Measurements from ENCODE around the gene VWA8. TPM values are rescaled to one million over a fixed set of nuclear protein-coding genes. Genes with fewer than 3 reads are reported as not detected.

Gene VWA8
- total and polyA plus RNA-seq, 2 experiments from 2014 or later, result 6.3 to 24.6 TPM

- no peak for TF ChIP-seq ZNF462 (CRISPR knock-in tag; IDR thresholded peaks at IDR 0.05)
- TF ChIP-seq STAT1 (IDR thresholded peaks at IDR 0.05; ENCODE audit: unreplicated experiment), result no peak
- no peak for TF ChIP-seq ZNF331 (CRISPR knock-in tag; IDR thresholded peaks at IDR 0.05; ENCODE audit: low read depth)
These were observed 286.7 kb downstream of the VWA8 start (continued) for GRCh38 chr13:41674246-41674645.

GRCh38 chr13:41673640-41674039 is 287.3 kb downstream of the VWA8 start:
- Histone ChIP-seq H3K4me1 (ENCODE audit: insufficient read depth) (peaks cover 9% of the 10 kb centered on the region; the same call in 1 of the 2 replicates), H2AFZ (no peak overlapping the region), H3F3A (replicated peaks; ENCODE audit: low read depth) (no peaks in the 10 kb centered on the region), H3K79me2 (replicated peaks; ENCODE audit: insufficient read depth) (no peaks in the 10 kb centered on the region), H3K4me3 (no peak overlapping the region), H3K4me2 (no peak overlapping the region), H3K27me3 (ENCODE audit: insufficient read depth) (no peaks in the 10 kb centered on the region), H3K36me3 (ENCODE audit: insufficient read depth) (no peaks in the 10 kb centered on the region), H3K9me2 (ENCODE audit: insufficient read depth) (no peaks in the 10 kb centered on the region), H3K27ac (ENCODE audit: low read depth) (no peak overlapping the region), H4K20me1 (replicated peaks; ENCODE audit: insufficient read depth) (no peaks in the 10 kb centered on the region)
- H3K4me1 Mint-ChIP-seq, result peaks cover 5% of the 10 kb centered on the region; the same call in 2 of the 3 replicates
- no peak for DNase-seq (ENCODE audit: low spot score)
- no peaks in the 10 kb centered on the region for H3K9me3 Mint-ChIP-seq
- no peak overlapping the region for H3K27ac Mint-ChIP-seq
- TF ChIP-seq ZNF462 (CRISPR knock-in tag; IDR thresholded peaks at IDR 0.05), result no peak
- TF ChIP-seq JUNB (IDR thresholded peaks at IDR 0.05; ENCODE audit: unreplicated experiment), result no peak
- TF ChIP-seq POLR2AphosphoS5 (IDR thresholded peaks at IDR 0.05; ENCODE audit: low read depth), result no peak
- no peak for TF ChIP-seq NANOG (IDR thresholded peaks at IDR 0.05; ENCODE audit: borderline replicate concordance)
- no peak for TF ChIP-seq EZH2phosphoT487 (IDR thresholded peaks at IDR 0.05; ENCODE audit: unreplicated experiment)
- ATAC-seq, result no peak
- no peaks in the 10 kb centered on the region for H3K36me3 Mint-ChIP-seq (ENCODE audit: low read depth)
- H3K4me3 Mint-ChIP-seq, result no peak overlapping the region
- H3K27me3 Mint-ChIP-seq (ENCODE audit: insufficient read depth, low read depth, poor library complexity), result no peaks in the 10 kb centered on the region

Data from GM23338 (cell line).